ENCODE measurements around the gene NT5C1A. TPM values are rescaled to one million over a fixed set of nuclear protein-coding genes. Genes with fewer than 3 reads are reported as not detected.

NT5C1A gene
- total RNA-seq, 1 donor from 2014 or later, result 0.49 TPM

DNA sequence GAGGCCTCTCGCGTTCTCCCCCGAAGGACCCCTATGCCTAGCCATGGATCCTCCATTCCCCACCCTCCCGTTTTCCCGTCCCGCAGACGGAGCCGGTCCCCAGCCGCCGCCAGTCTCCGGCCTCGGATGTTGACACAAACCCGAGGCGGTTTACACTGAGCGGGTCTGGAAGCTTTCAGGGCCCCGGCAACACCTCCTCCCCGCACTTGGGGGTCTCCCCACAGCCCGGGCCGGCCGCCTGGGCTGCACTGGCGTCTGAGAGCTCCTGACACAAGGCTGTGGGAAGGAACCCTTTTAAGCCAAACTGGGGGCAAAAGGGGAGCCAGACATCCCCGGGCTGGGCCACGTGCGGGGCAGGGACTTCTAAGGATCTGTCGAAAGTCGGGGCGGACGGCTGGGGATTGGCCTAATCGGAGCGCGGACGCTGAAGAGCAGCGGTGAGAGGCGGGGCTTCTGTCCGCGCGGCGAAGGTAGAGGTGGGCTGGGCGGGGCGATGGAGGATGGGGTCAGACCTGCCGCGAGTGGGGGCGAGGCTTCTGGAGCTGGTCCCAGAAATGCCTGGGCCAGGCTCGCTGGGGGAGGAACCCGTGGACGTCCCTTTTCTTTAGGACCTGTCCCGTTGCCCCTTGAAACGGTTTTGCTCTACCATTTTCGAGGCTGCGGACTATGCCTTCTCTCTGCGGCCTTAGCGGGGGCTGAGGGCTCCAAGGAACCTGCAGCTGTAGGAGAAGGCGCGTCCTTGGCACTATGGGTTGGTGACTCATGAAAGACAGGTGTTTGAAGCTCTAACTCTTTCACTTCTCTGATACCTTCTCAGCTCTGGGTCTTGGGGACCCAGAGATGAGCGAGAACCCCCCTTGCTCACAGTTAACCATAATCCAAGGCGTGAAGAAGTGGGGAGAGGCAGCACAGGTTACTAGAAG lies 20.5 kb upstream of the NT5C1A start:
- ATAC-seq (peak; percentile 51), DNase-seq (peak; percentile 79)
- Histone ChIP-seq H3K4me3 (peak overlapping the region; percentile 48), H3K4me1 (peaks cover 11% of the 10 kb centered on the region), H3K27me3 (peaks cover 42% of the 10 kb centered on the region), H3K27ac (no peak overlapping the region), H3K36me3 (no peaks in the 10 kb centered on the region), H3K9me3 (no peaks in the 10 kb centered on the region)
- TF ChIP-seq, protein P1, sequence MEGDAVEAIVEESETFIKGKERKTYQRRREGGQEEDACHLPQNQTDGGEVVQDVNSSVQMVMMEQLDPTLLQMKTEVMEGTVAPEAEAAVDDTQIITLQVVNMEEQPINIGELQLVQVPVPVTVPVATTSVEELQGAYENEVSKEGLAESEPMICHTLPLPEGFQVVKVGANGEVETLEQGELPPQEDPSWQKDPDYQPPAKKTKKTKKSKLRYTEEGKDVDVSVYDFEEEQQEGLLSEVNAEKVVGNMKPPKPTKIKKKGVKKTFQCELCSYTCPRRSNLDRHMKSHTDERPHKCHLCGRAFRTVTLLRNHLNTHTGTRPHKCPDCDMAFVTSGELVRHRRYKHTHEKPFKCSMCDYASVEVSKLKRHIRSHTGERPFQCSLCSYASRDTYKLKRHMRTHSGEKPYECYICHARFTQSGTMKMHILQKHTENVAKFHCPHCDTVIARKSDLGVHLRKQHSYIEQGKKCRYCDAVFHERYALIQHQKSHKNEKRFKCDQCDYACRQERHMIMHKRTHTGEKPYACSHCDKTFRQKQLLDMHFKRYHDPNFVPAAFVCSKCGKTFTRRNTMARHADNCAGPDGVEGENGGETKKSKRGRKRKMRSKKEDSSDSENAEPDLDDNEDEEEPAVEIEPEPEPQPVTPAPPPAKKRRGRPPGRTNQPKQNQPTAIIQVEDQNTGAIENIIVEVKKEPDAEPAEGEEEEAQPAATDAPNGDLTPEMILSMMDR (IDR thresholded peaks at IDR 0.05), result no peak
- intact Hi-C loops (cut with DNase I), result no loop called here

DNA sequence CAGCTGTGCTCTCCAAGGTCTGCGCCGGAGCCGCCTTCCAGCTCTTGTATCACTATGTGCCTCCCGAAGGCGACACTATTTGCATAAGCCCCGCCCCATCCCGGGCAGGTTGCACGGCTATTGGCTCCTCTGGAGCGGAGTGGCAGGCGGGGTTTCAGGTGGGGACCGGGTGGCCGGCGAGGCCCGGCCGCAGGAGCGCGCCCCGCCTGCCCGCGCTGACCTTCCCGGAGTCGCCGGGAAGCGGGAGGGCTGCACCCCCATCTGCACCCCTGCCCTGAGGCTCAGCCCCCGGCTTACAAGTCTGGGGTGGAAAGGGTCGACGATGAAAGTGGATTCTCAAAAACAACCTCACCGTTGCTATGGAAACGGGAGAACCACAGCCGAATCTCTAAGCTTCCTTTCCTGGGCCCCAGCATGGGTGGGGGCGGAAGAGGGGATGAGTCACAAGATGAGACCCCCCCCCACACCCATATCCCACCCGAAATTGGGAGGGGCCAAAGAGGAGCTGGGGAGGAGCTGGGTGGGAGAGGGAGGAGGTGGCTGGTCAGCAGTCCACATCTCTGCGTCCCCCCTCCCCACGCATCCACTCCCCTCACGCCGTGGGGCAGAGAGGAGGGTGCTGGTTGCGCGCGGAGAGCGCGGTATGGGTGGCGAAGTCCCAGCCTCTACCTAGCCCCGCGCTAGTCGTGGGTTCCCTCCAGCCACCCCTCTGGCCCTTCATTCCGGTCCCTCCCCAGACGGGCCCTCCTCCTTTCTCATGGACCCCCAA lies 19.7 kb upstream of the NT5C1A start, which contains the start of gene HPCAL4:
Gene HPCAL4, minus strand, starts transcription at position 51 of the 769 bp plus-strand sequence. CDS start 6,830 bp downstream, outside the sequence.
- no peaks in the 10 kb centered on the region for H3K9me3 ChIP-seq
- H3K4me3 ChIP-seq, result peak within 1 kb of the TSS; percentile 48
- no peaks in the 10 kb centered on the region for H3K36me3 ChIP-seq
- intact Hi-C loops (cut with DNase I), result no loop called here
- H3K27me3 ChIP-seq, result peaks cover 42% of the 10 kb centered on the region
- DNase-seq, result peak; percentile 94
- TF ChIP-seq, protein P1 (IDR thresholded peaks at IDR 0.05), result no peak
- peaks cover 11% of the 10 kb centered on the region for H3K4me1 ChIP-seq
- H3K27ac ChIP-seq, result no peak within 1 kb of the TSS
- ATAC-seq, result peak; percentile 96

DNA sequence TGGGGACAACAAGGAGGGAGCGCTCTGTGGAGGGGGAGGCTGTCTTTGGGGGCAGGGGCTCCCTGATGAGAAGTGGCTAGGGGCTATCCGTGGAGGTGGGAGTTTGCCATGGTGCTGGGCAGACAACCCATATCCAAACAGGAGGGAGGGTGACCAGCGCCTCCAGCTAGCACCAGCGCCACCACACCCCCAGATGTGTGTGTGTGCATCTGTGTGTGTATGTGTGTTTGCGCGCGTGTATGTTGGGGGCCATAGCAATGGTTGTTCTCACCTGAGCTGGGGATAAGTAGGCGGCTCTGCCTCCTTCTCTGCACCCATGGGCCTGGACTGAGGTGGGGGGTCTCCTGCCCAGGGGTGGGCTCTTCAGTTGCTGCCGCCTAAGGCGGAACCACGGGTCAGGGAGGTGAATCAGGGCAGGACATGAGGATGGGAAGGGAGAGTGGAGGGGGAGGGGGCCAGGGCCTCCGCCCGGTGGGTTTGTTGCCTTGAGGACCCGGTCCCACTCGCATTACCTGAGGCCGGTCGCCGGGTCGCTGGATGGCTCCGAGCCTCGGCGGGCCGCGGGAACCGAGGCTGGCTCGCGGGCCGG lies 19.0 kb upstream of the NT5C1A start:
- intact Hi-C loops (cut with DNase I), result no loop called here
- no peak overlapping the region for H3K27ac ChIP-seq
- peak overlapping the region; percentile 48 for H3K4me3 ChIP-seq
- H3K27me3 ChIP-seq, result peaks cover 42% of the 10 kb centered on the region
- DNase-seq (no peak), ATAC-seq (no peak)
- peaks cover 11% of the 10 kb centered on the region for H3K4me1 ChIP-seq
- TF ChIP-seq, protein P1 (IDR thresholded peaks at IDR 0.05), result no peak
- no peaks in the 10 kb centered on the region for H3K36me3 ChIP-seq
- H3K9me3 ChIP-seq, result no peaks in the 10 kb centered on the region

DNA sequence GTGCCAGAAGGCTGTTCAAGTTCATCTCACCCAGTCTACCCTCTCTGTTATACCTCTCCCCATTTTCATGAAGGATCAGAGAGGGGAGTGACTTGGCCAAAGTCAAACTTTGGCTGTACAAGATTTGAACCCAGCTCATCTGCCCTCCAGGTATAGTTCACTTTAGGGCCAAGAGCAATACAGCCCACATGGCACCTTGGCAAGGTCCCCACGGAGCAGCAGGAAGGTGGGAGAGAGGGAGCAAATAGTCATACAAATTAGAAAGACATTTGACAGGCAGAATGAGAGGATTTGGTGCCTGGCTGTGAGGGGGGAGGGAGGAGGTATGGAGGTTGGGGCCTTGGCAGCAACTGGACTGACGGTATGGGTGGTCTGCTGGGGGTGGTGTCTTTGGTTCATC lies 18.3 kb upstream of the NT5C1A start:
- intact Hi-C loops (cut with DNase I), result no loop called here
- H3K36me3 ChIP-seq, result no peaks in the 10 kb centered on the region
- no peak overlapping the region for H3K4me3 ChIP-seq
- H3K27me3 ChIP-seq, result peaks cover 42% of the 10 kb centered on the region
- no peaks in the 10 kb centered on the region for H3K9me3 ChIP-seq
- DNase-seq (no peak), ATAC-seq (no peak)
- peaks cover 11% of the 10 kb centered on the region for H3K4me1 ChIP-seq
- TF ChIP-seq, protein P1 (IDR thresholded peaks at IDR 0.05), result no peak
- H3K27ac ChIP-seq, result no peak overlapping the region

DNA sequence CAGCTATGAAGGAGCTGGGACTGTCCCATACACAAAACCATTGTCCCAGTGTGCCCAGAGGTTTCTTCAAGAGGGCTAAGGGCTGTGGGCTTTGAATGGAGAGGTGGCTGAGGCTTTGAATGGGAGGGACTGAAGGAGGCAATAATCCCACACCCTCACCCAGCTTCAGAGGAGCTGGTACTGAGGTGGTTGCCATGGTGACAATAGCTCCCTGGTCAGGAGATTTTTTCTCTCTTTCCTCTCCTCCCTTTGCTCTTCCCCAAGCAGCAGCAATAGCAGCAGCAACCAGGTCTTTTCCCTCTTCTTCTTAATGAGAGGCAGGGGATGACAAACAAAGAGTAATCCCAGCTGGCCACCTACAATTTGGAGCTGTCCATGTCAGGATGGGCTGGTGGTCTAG lies 17.7 kb upstream of the NT5C1A start:
- TF ChIP-seq, protein P1 (IDR thresholded peaks at IDR 0.05), result no peak
- Histone ChIP-seq H3K36me3 (no peaks in the 10 kb centered on the region), H3K4me3 (no peak overlapping the region), H3K27me3 (peaks cover 44% of the 10 kb centered on the region), H3K9me3 (no peaks in the 10 kb centered on the region), H3K4me1 (peaks cover 11% of the 10 kb centered on the region), H3K27ac (no peak overlapping the region)
- intact Hi-C loops (cut with DNase I), result no loop called here
- DNase-seq (no peak), ATAC-seq (no peak)
